HepG2 (cell line): ENCODE results near the gene GAS5. TPM values are rescaled to one million over a fixed set of nuclear protein-coding genes. Genes with fewer than 3 reads are reported as not detected.
A peak's percentile ranks its signal among the peaks of the same experiment; 100 is the strongest.

ENCODE experiments used
- ARID2 ChIP-seq: sonication (generic); formaldehyde crosslinking; IDR thresholded peaks from 2 replicates; pipeline ENCODE4 v1.8.1; 2022; ENCODE audit warnings: mild to moderate bottlenecking, missing genetic modification reagents, borderline replicate concordance
- CBFB ChIP-seq: sonication (generic); formaldehyde crosslinking; IDR thresholded peaks from 2 replicates; pipeline ENCODE4 v1.4.0; 2020; ENCODE audit warnings: missing genetic modification reagents
- CREBL2 ChIP-seq: sonication (generic); formaldehyde crosslinking; IDR thresholded peaks from 2 replicates; pipeline ENCODE4 v1.8.1; 2023; ENCODE audit warnings: missing genetic modification reagents, mild to moderate bottlenecking, borderline replicate concordance
- HMGXB4 ChIP-seq, 2 experiments: sonication (generic) in 1 of 2; formaldehyde crosslinking in 1 of 2; IDR thresholded peaks; 2 replicates each; pipeline versions ENCODE4 v1.4.0 to v1.6.1; 2018 to 2020; ENCODE audit warnings: missing genetic modification reagents in 2 of 2, borderline replicate concordance in 1 of 2, low read depth in 1 of 2, mild to moderate bottlenecking in 1 of 2, missing biosample characterization in 1 of 2
- HNF4A ChIP-seq: sonication (generic); formaldehyde crosslinking; IDR thresholded peaks from 2 replicates; pipeline ENCODE4 v1.4.0; 2020; ENCODE audit warnings: missing genetic modification reagents
- HNF4G ChIP-seq, 2 experiments: sonication (generic) in 1 of 2; formaldehyde crosslinking in 1 of 2; IDR thresholded peaks; 2 replicates each; pipeline versions ENCODE4 v1.4.0 to v1.6.1; 2011 to 2020; ENCODE audit warnings: borderline replicate concordance in 2 of 2, low read depth in 2 of 2, mild to moderate bottlenecking in 2 of 2, low read length in 1 of 2, missing genetic modification reagents in 1 of 2, moderate library complexity in 1 of 2
- HNRNPK ChIP-seq: fragments of 200-400 bp; formaldehyde crosslinking; IDR thresholded peaks from 2 replicates; pipeline ENCODE4 v1.6.1; 2018; ENCODE audit warnings: low read length, low read depth, moderate library complexity, mild to moderate bottlenecking; ENCODE audit not compliant: poor library complexity, severe bottlenecking
- KDM6A ChIP-seq: IDR thresholded peaks from 2 replicates; pipeline ENCODE4 v1.6.1; 2016; ENCODE audit warnings: low read depth
- KLF9 ChIP-seq: IDR thresholded peaks from 2 replicates; pipeline ENCODE4 v1.6.1; 2016; ENCODE audit warnings: low read depth
- MED8 ChIP-seq: sonication (generic); formaldehyde crosslinking; IDR thresholded peaks from 2 replicates; pipeline ENCODE4 v1.8.1; 2023; ENCODE audit warnings: mild to moderate bottlenecking, missing genetic modification reagents; ENCODE audit not compliant: insufficient replicate concordance
- MIER2 ChIP-seq: IDR thresholded peaks from 2 replicates; pipeline ENCODE4 v1.6.1; 2016; ENCODE audit warnings: missing biosample characterization, missing genetic modification reagents
- NFYC ChIP-seq: IDR thresholded peaks from 2 replicates; pipeline ENCODE4 v1.6.1; 2016; ENCODE audit warnings: missing genetic modification reagents, missing compliant biosample characterization
- NR2F1 ChIP-seq, 2 experiments: fragments of 450-650 bp in 1 of 2; formaldehyde crosslinking in 1 of 2; IDR thresholded peaks; 2 replicates each; pipeline versions ENCODE4 v1.5.0 to v1.6.1; 2016 to 2020; ENCODE audit warnings: mild to moderate bottlenecking in 1 of 2, missing compliant biosample characterization in 1 of 2, missing genetic modification reagents in 1 of 2, moderate library complexity in 1 of 2
- REPIN1 ChIP-seq: sonication (generic); formaldehyde crosslinking; IDR thresholded peaks from 2 replicates; pipeline ENCODE4 v1.8.0; 2022; ENCODE audit warnings: missing genetic modification reagents, low read depth, mild to moderate bottlenecking, borderline replicate concordance
- REST ChIP-seq, 2 experiments: IDR thresholded peaks; 2 replicates each; pipeline ENCODE4 v1.6.1; 2011 to 2012; ENCODE audit warnings: low read length in 2 of 2, borderline replicate concordance in 1 of 2, low read depth in 1 of 2, mild to moderate bottlenecking in 1 of 2, moderate library complexity in 1 of 2
- SMAD3 ChIP-seq: sonication (generic); formaldehyde crosslinking; IDR thresholded peaks from 2 replicates; pipeline ENCODE4 v1.4.0; 2020; ENCODE audit warnings: missing genetic modification reagents
- STAG1 ChIP-seq: sonication (generic); formaldehyde crosslinking; IDR thresholded peaks from 2 replicates; pipeline ENCODE4 v1.4.0; 2020; ENCODE audit warnings: missing genetic modification reagents
- WIZ ChIP-seq: sonication (generic); formaldehyde crosslinking; IDR thresholded peaks from 2 replicates; pipeline ENCODE4 v1.5.1; 2020; ENCODE audit warnings: mild to moderate bottlenecking, missing genetic modification reagents
- XBP1 ChIP-seq: sonication (generic); formaldehyde crosslinking; IDR thresholded peaks from 2 replicates; pipeline ENCODE4 v1.5.0; 2020; ENCODE audit warnings: missing genetic modification reagents
- XRCC5 ChIP-seq: fragments of 200-400 bp; formaldehyde crosslinking; optimal IDR thresholded peaks from 2 replicates; pipeline ENCODE3; 2017; ENCODE audit warnings: mild to moderate bottlenecking, low read length
- ZFP36L2 ChIP-seq: sonication (generic); formaldehyde crosslinking; IDR thresholded peaks from 2 replicates; pipeline ENCODE4 v1.4.0; 2020; ENCODE audit warnings: missing genetic modification reagents
- ZNF253 ChIP-seq: sonication (generic); formaldehyde crosslinking; IDR thresholded peaks from 2 replicates; pipeline ENCODE4 v1.8.0; 2022; ENCODE audit warnings: mild to moderate bottlenecking, missing genetic modification reagents, borderline replicate concordance
- ZNF256 ChIP-seq: sonication (generic); formaldehyde crosslinking; conservative IDR thresholded peaks from 2 replicates; pipeline ENCODE4 v1.4.0; 2020; ENCODE audit warnings: missing genetic modification reagents
- ZNF317 ChIP-seq: sonication (generic); formaldehyde crosslinking; IDR thresholded peaks from 2 replicates; pipeline ENCODE4 v1.5.0; 2020; ENCODE audit warnings: mild to moderate bottlenecking, missing genetic modification reagents
- ZNF644 ChIP-seq: IDR thresholded peaks from 2 replicates; pipeline ENCODE4 v1.6.1; 2016; ENCODE audit warnings: low read depth
- ZNF772 ChIP-seq: sonication (generic); formaldehyde crosslinking; IDR thresholded peaks from 2 replicates; pipeline ENCODE4 v1.5.0; 2020; ENCODE audit warnings: mild to moderate bottlenecking, missing genetic modification reagents
- polyA plus RNA-seq, 8 experiments: library from polyadenylated mRNA; depleted of rRNA in 3 of 8; stranded (reverse) in 7 of 8; unstranded in 1 of 8; fragments of >200 nt; fragmentation: Illumina TruSeq in 4 of 8; extraction: Trizol in 4 of 8; gene quantifications; 2 replicates each; pipeline versions ENCODE4 v1.2.1 to v1.2.3, GENCODE V29; 2011 to 2016; ENCODE audit warnings: low read depth in 4 of 8, missing spikeins in 1 of 8, mixed read lengths in 1 of 8; ENCODE audit not compliant: insufficient read depth in 1 of 8
- total RNA-seq, 5 experiments: library from RNA; depleted of rRNA; stranded (reverse); fragments of >200 nt; fragmentation: Illumina TruSeq; extraction: Trizol; gene quantifications; 2 replicates each; pipeline ENCODE4 v1.2.3, GENCODE V29; 2016; ENCODE audit warnings: low read depth in 1 of 5

Gene GAS5
- total and polyA plus RNA-seq, 2 of the 13 experiments (the other 11 are each of a cell fraction or from before 2014, with no cell fraction given), result 352 to 738 TPM

- TF ChIP-seq MIER2 (CRISPR knock-in tag) (peak; percentile 56; the same call in 1 of the 2 replicates), ZNF644 (CRISPR knock-in tag) (0 out of 2 replicates have a peak, but pooled peaks have one; percentile 50), XBP1 (CRISPR knock-in tag) (no peak), NR2F1 (CRISPR knock-in tag; IDR thresholded peaks at IDR 0.05) (no peak), REPIN1 (no peak), HNRNPK (no peak), CBFB (CRISPR knock-in tag) (no peak), ZFP36L2 (no peak), WIZ (CRISPR knock-in tag) (0 out of 2 replicates have a peak, but pooled peaks have one; percentile 61), ARID2 (CRISPR knock-in tag) (no peak), MED8 (CRISPR knock-in tag) (no peak), KDM6A (no peak), KLF9 (CRISPR knock-in tag) (no peak), HMGXB4 (CRISPR knock-in tag; IDR thresholded peaks at IDR 0.05; ENCODE audit: borderline replicate concordance in 1 of 2, low read depth in 1 of 2) (peak in 1 of 2 experiments; percentile 25; a peak in 1 of 4 replicates), NFYC (CRISPR knock-in tag) (no peak), STAG1 (CRISPR knock-in tag) (peak; percentile 55), CREBL2 (no peak), ZNF772 (no peak), HNF4A (CRISPR knock-in tag) (peak; percentile 37), SMAD3 (CRISPR knock-in tag) (no peak), REST (IDR thresholded peaks at IDR 0.05; ENCODE audit: borderline replicate concordance in 1 of 2, low read depth in 1 of 2, low read length in 2 of 2) (peak in 1 of 2 experiments; percentile 40; a peak in 1 of 4 replicates), ZNF317 (CRISPR knock-in tag) (no peak), ZNF256 (CRISPR knock-in tag) (no peak), ZNF253 (CRISPR knock-in tag) (no peak), XRCC5 (peak; percentile 25), HNF4G (IDR thresholded peaks at IDR 0.05; ENCODE audit: borderline replicate concordance, low read depth, low read length) (peak; percentile 56), HNF4G (CRISPR knock-in tag; IDR thresholded peaks at IDR 0.05; ENCODE audit: borderline replicate concordance, low read depth) (no peak)
Observed at GRCh38 chr1:173914366-173914871, 46.6 kb upstream of the GAS5 start (continued).
